Esophagus squamous epithelium (tissue), 5 donors: ENCODE data around the gene TBX5. TPM values are rescaled to one million over a fixed set of nuclear protein-coding genes. Genes with fewer than 3 reads are reported as not detected.

Experiments used
- DNase-seq: peaks from one replicate; lab custom pipeline; 2025; lab: John Stamatoyannopoulos, UW
- H3K27ac ChIP-seq, 4 donors: fragments of 200-600 bp; sonication (generic); one replicate each; pipeline ENCODE4 v1.5.1; 2016 to 2019; ENCODE audit warnings: mild to moderate bottlenecking in 1 of 4
- H3K27me3 ChIP-seq, 4 donors: fragments of 200-600 bp; sonication (generic); 1 replicate in 3 of 4; 2 replicates in 1 of 4; pipeline versions ENCODE4 v1.5.1 to v1.6.0; 2017 to 2021; ENCODE audit warnings: antibody characterized with exemption in 1 of 4
- H3K36me3 ChIP-seq, 3 donors: fragments of 200-600 bp; sonication (generic); one replicate each; pipeline ENCODE4 v1.5.1; 2016 to 2019
- H3K4me1 ChIP-seq, 3 donors: fragments of 200-600 bp; sonication (generic); one replicate each; pipeline ENCODE4 v1.5.1; 2017 to 2019
- H3K4me3 ChIP-seq, 4 donors: fragments of 200-600 bp; sonication (generic); 1 replicate in 3 of 4; 2 replicates in 1 of 4; pipeline ENCODE4 v1.5.1; 2016 to 2019; ENCODE audit warnings: mild to moderate bottlenecking in 2 of 4, moderate library complexity in 1 of 4
- H3K9me3 ChIP-seq, 3 donors: fragments of 200-600 bp; sonication (generic); one replicate each; pipeline ENCODE4 v1.5.1; 2016 to 2019
- CTCF ChIP-seq, 6 experiments: fragments of 450-650 bp in 4 of 6; fragments of 200-600 bp in 2 of 6; sonication (generic) in 2 of 6; IDR thresholded peaks; one replicate each; pipeline ENCODE4 v1.5.1; 2016 to 2019; ENCODE audit warnings: antibody characterized with exemption in 6 of 6, mild to moderate bottlenecking in 4 of 6, moderate library complexity in 4 of 6
- POLR2A ChIP-seq, 4 donors: fragments of 450-650 bp; IDR thresholded peaks; one replicate each; pipeline ENCODE4 v1.6.1; 2017; ENCODE audit warnings: antibody characterized with exemption in 4 of 4, mild to moderate bottlenecking in 4 of 4, moderate library complexity in 3 of 4
- WGBS, 2 donors: methylation state at CpG; one replicate each; pipeline ENCODE4 v1.1.5; 2018; 5-methylcytosine and 5-hydroxymethylcytosine counted together
- intact Hi-C: fragments of 100-400 bp; cut with DNase I; formaldehyde crosslinking; loops from one replicate; pipeline ENCODE4 v1.15.0; 2022
- total RNA-seq, 4 donors: library from RNA; depleted of rRNA; stranded (reverse); fragments of >200 nt; gene quantifications; one replicate each; pipeline ENCODE4 v1.1.0, GENCODE V29; 2016
- donor health status: DM: yes; HTN: yes; CAD: no.

TBX5 gene
- total RNA-seq, 4 donors from 2014 or later: 0.38 to 2.9 (median 1.5) TPM

GRCh38 chr12:114430306-114430705 lies 24.4 kb upstream of the TBX5 start:
- Histone ChIP-seq H3K4me1 (no peaks in the 10 kb centered on the region), H3K27me3 (peaks cover 0 to 20% (median 0%) of the 10 kb centered on the region in 4 donors), H3K4me3 (no peak overlapping the region), H3K27ac (no peak overlapping the region), H3K9me3 (no peaks in the 10 kb centered on the region), H3K36me3 (no peaks in the 10 kb centered on the region)
- WGBS, 2 donors: 36 to 53% methylated on average over 4 of the region's 4 CpGs
- intact Hi-C loops: no loop called here
- DNase-seq: no peak
- no peak for TF ChIP-seq POLR2A (IDR thresholded peaks at IDR 0.05)
- no peak for TF ChIP-seq CTCF (IDR thresholded peaks at IDR 0.05)

DNA sequence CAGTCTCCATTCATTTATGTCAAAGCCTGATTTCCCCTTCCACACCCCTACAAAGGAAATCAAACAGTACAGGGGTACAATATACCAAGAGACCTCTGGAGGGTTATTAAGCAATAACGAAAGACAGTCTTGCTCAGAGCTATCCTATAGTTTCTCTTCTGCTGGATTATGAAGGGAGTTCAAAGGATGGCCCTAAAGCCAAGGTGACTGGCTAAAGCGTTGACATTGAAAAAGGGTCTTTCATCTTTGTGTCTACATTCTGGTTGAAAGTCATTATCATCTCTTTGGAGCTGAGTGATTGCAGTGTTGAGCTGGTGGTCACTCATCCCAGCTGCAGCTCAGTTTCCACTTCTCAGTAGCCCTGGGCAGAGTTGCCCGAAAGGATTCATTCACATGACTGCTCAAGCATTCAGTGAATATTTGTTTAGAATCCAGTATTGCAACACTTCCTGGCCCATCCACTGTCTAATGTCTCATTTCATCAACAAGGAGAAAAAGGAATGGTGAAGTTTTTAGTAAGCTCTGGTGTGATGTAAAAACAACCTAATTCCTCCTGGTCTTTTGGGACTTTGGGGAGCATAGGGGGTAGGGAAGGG lies 19.2 kb upstream of the TBX5 start:
- TF ChIP-seq CTCF (IDR thresholded peaks at IDR 0.05) (no peak), POLR2A (IDR thresholded peaks at IDR 0.05) (no peak)
- Histone ChIP-seq H3K9me3 (no peaks in the 10 kb centered on the region), H3K36me3 (no peaks in the 10 kb centered on the region), H3K27ac (no peak overlapping the region), H3K4me3 (no peak overlapping the region), H3K4me1 (no peaks in the 10 kb centered on the region), H3K27me3 (peaks cover 0 to 16% (median 0%) of the 10 kb centered on the region in 4 donors)
- intact Hi-C loops: no loop called here
- no peak for DNase-seq
- 34 to 55% methylated on average over 3 of the region's 3 CpGs for WGBS, 2 donors

DNA sequence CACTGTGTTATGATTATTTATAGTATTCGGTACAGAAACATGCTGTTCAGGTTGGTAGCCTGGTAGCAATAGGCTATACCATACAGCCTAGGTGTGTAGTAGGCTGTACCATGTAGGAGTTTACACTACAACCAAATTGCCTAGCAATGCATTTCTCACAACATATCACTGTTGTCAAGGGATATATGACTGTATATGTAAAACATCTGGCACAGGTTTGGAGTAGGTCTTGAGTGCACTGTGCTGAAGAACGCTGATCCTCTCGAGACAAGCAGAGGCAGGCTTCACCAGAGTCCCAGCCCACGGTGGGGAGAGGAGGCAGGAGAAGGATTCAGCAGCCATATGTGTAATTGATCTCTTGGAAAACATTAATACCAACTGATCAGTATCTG lies 15.0 kb upstream of the TBX5 start:
- Histone ChIP-seq H3K4me1 (no peaks in the 10 kb centered on the region), H3K27ac (no peak overlapping the region), H3K9me3 (no peaks in the 10 kb centered on the region), H3K4me3 (no peak overlapping the region), H3K36me3 (no peaks in the 10 kb centered on the region), H3K27me3 (peaks cover 0 to 50% (median 0%) of the 10 kb centered on the region in 4 donors)
- 51 to 69% methylated on average over 4 of the region's 4 CpGs for WGBS, 2 donors
- no peak for DNase-seq
- no peak for TF ChIP-seq CTCF (IDR thresholded peaks at IDR 0.05)
- no peak for TF ChIP-seq POLR2A (IDR thresholded peaks at IDR 0.05)
- intact Hi-C loops: no loop called here

DNA sequence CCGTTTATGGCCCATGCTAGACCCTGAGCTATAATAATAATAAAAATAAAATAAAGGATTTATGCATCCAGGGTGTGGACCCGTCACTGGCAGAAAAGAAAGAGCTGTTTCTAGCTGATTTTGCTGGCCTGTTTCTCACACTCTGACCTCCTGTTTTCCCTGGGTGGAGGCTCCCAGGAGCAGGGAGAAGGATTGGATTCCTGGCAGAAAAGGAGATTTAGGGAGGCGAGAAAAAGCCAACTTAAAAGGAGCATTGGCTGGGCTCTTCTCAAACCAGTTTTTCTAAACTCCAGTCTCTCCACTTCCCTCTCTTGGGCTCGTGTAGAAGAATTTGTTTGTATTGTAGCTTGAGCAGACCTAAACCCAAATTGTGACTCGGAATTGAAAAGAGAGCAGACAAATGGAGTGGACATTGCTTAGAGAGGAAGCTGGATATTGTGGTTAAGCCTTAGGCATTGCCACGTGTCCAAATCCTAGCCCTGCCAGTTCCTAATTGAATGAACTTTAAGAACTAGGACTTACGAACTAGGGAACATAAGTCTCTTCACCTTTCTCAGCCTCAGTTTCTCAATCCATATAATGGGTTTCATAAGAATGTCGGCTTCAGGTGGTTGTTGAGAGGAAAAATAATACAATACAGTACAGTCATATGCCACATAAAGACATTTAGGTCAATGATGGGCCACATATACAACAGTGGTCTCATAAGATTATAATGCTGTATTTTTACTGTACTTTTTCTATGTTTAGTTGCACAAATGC lies 14.4 kb upstream of the TBX5 start:
- TF ChIP-seq CTCF (IDR thresholded peaks at IDR 0.05) (no peak), POLR2A (IDR thresholded peaks at IDR 0.05) (no peak)
- DNase-seq: no peak

GRCh38 chr12:114416028-114416427 lies 10.1 kb upstream of the TBX5 start:
- no peak for DNase-seq
- Histone ChIP-seq H3K27ac (no peak overlapping the region), H3K27me3 (peaks cover 0 to 90% (median 1%) of the 10 kb centered on the region in 4 donors), H3K4me1 (peaks cover 0 to 8% (median 0%) of the 10 kb centered on the region in 3 donors), H3K36me3 (no peaks in the 10 kb centered on the region), H3K4me3 (no peak overlapping the region), H3K9me3 (no peaks in the 10 kb centered on the region)
- intact Hi-C loops: no loop called here
- TF ChIP-seq POLR2A (IDR thresholded peaks at IDR 0.05) (no peak), CTCF (IDR thresholded peaks at IDR 0.05) (no peak)
- WGBS, 2 donors: 65% methylated on average over 4 of the region's 4 CpGs; no CpG with 5 or more reads in 1 of the 2 donors

More for the DNA sequence above, 14.4 kb upstream of the TBX5 start:
- H3K4me1 ChIP-seq: no peaks in the 10 kb centered on the region
- 44% methylated on average over 8 of the region's 8 CpGs for WGBS, 2 donors
- H3K27me3 ChIP-seq: peaks cover 0 to 55% (median 0%) of the 10 kb centered on the region in 4 donors
- H3K27ac ChIP-seq: no peak overlapping the region
- no peak overlapping the region for H3K4me3 ChIP-seq
- H3K9me3 ChIP-seq: no peaks in the 10 kb centered on the region
- intact Hi-C loops: no loop called here
- no peaks in the 10 kb centered on the region for H3K36me3 ChIP-seq
